ENCODE measurements around the gene MCF2L.
A peak's percentile ranks its signal among the peaks of the same experiment; 100 is the strongest.
"Not testable (repeated sequence)": the region's sequence is repeated elsewhere in the genome, so short reads cannot be mapped to it uniquely, and the experiment has no call there.

The MCF2L gene

DNA sequence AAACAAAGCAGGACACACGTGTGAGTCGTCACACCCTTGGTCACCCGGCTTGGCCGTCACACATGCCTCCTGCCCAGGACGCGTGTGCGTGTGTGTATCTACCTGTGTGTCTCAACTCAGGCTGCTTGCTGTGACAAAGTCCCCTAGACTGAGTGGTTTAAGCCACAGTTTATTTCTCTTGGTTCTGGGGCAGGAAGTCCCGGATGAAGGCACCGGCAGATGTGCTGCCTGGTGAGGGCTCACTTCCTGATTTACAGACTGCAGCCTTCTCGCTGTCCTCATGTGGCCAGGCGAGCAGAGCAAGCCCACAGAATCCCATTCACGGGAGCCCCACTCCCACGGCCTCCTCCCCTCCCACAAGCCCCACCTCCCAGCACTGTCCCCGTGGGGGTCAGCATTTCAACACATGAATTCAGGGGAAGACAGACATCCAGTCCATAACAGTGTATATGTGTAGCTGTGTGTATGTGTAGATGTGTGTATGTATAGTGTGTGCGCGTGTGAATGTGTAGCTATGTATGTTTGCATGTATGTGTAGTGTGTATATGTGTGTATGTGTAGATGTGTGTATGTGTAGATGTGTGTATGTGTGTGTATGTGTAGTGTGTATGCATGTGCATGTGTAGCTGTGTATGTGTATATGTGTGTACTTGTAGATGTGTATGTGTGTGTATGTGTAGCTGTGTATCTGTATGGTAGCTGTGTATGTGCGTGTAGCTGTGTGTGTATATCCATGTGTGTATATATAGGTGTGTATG is 51.5 kb downstream of the MCF2L start:
- DNase-seq, result no peak

DNA sequence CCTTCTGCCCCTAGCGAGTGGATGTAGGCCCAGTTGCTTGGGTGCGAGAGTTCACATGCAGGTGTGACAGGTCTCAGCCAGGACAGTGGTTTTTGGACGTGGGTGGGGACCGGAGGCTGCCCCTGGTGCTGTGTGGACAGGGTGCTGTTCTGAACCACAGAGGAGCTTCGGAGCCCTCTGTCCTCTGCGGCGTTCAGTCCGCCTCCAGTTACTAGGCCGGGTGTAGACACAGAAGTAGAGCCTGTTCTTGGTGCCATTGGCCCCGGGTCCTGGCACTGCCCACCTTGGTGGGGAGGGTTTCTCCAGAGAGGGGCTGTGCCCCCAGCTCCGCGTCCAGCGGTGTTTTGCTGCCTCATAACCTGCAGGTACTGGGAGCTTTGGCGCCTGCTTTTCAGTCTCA is 52.4 kb downstream of the MCF2L start:
- DNase-seq, result no peak

DNA sequence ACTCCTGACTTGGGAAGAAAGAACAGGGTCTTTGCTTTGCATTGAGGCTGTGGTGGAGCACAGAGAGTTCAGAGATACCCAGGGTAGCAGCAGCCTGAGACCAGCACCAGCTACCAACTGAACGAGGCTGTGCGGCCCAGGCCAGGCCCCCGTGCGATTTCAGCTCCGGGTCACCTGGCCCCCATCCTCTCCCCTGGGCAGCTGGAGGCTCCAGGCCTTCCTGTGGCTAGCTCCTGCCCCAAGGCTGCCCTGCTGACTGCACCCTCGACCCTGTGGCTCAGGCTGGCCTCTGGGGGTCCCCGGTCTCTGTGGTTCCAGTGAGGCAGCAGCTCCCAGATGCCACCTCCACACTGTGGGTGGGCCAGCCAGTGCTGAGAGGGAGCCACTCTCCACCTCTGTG is 52.8 kb downstream of the MCF2L start:
- no peak for DNase-seq

DNA sequence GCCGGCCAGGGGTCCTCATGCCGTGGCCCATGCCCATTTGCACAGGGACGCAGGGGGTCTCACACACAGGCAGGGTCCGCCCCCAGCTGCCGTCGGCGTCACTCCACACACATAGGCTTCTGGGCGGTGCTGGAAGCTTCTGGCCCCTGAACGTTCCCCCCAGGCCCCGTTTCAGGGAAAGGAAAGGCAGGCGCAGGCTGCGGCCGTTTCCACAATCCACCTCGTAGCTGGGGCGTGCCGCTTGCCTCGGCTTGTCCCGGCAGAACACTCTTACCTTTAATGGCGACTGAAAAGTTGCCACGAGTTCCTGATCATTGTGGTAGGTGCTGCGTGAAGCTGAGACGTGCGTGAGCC is 53.4 kb downstream of the MCF2L start:
- no peak for DNase-seq

DNA sequence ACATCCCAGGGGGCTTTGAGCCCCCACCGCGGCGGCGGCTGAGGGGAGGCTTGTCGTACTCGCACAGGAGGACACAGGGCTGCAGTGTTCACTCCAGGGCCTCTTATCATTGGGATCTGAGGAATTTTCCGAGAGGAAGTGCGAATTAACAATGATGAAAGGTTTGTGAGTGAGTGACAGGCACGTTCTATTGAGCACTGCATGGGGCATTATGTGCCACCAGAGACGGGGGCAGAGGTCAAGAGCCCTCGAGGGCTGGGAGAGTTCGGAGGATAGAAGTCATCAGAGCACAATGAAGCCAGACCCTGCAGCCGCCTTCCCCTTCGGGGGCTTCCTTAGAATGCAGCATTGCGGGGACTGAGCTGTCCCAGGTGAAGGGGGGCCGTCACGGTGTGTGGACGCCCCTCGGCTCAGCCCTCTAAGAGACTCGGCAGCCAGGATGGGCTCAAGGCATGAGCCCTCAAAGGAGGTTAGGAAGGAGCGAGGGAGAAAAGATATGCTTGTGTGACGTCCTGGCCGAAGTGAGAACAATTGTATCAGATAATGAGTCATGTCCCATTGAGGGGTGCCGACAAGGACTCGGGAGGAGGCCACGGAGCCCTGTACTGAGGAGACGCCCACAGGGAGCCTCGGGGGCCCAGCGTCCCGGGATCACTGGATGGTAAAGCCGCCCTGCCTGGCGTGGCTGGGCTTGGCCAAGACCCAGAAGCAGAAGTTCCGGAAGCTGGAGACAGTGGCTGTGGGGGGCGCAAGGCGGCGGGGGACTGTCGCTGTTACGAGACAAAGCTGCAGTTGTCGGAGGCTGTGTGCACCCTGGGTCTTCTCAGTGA is 53.9 kb downstream of the MCF2L start:
- DNase-seq, result no peak

DNA sequence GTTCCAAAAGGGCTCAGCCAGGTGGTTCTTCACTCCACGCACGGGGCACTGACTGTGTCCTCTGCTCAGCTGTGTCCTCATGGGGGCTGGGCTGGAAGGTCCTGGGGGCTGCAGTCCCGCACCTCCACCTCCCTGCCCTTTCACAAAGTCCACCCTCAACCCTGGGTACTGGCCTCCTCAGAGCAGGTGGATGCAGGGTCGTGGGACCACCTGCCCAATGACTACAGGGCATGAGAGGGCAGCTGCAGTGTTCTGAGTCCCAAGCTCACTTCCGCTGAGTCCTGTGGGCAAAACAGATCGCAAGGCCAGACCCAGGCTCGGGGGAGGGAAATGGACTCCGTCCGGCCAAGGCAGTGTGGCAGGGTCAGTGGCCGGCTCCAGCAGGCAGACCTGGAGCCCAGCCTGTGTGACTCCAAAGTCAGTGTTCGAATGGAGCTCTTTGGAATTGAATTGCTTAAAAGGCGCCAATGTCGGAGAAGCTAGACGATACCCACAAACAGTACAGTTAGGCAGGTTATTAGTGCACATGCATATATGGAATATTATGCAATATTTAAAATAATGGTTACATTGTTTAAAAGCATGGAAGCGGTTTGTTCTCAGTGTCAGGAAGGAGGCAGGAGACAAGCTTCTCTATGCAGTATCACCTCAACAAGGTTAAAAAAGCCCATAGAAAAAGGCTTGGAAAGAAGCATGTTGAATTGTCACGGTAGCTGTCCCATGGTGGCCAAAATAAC is 54.8 kb downstream of the MCF2L start:
- no peak for DNase-seq

DNA sequence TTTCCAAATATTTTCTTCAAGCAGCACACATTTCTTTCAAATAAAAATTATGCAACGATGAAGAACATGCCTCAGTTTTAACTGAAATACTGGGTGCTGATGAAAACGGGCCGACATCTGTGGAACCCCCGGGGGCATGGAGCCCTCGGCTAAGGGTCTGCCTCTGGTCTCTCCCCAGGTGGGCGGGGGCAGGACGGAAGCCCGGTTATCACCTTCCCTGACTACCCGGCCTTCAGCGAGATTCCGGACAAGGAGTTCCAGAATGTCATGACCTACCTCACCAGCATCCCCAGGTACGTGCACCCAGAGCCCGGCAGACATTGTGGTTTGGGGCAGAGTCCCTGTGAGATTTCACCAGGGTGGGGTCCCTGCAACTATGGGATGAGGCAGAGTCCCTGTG is 55.5 kb downstream of the MCF2L start:
- no peak for DNase-seq

DNA sequence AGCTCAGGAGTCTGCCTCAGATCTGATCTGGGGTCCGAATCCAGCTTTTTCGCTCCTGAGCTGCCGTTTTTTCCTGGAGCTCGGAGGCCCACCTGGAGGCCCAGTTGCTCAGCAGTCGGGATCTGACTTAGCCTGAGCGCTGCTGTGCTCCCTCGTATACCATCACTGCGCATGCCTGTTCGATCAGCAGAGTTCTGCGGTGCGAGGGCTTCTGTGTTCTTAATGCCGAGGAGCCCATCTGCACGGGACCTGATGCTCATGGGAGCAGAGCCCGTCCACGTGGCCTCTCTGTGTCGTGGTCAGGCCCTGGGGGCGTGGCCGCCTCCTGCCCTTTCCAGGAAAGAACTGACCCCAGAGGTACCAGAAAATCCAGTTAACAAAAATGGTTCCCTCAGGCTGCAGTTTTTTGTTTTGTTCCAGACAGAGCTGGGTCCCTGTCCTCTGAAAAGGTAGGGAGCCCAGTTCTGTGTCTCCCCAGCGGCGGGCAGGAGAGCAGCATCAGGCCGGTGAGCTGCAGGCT is 57.4 kb downstream of the MCF2L start:
- DNase-seq, result no peak

DNA sequence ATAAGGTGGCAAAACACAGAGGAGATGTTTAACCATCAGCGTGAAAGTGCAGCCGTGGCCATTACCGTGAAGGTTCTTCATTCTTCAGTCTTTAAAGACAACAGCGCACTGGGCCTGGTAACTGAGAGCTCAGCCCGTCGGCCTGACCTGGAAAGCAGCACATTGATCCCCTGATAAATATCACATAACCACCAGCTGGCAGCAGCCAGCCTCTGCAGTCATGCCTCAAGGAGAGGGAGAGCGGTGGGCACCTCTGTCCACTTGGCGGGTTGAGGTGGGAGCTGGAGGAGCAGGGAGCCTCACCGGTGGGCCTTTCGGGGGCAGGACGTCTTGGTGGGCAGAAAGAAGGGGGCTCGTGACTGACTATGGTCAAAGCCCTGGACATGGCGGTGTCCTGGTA is 58.1 kb downstream of the MCF2L start:
- DNase-seq, result no peak

DNA sequence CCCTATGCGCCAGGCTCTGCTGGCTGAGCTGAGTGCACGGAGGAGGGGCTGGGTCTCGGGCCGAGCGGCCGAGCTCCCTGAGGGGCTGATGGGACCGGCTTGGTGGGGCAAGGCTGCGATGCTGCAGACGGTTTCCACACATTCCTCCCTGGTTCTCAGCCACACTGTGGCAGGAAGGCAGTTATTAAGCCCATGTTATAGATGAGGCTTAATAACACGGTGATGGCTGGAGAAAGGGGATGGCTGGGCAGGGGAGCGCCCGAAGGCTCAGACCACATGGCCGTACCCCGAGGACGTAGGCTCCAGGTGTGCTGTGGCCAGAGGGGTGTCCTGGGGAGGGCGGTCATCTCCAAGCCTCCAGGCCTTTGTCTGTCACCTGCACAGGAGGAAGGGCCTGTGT is 58.6 kb downstream of the MCF2L start:
- DNase-seq, result no peak

DNA sequence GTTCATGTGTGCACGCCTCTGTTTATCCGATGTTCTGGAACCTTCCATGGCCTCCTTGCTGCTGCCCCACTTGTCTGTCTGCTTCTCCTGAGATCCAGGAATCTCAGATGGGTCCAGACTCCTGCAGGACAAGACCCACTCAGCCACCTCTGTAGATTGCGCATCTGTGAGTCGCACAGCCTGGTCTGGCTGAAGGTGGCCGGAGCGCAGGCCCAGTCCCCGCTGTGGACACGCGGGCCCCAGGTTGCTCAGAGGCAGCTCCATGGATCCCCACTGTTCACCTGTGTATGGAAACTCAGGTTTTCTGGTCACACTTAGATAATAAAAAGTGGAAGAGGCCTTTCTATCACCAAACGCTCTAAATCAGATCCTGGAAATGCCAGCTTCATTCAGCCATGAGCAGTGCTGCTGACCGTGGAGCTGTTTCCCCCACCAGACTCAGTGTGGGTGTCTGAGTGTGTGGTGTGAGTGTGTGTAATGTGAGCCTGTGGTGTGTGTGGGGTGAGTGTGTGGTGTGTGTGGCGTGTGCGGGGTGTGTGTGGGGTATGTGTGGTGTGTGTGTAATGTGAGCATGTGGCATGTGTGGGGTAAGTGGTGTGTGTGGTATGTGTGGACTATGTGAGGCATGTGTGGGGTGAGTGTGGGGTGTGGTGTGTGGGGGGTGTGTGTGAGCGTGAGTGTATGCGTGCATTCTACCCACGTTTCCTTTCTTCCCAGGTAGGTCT is 59.5 kb downstream of the MCF2L start:
- DNase-seq, result no peak

DNA sequence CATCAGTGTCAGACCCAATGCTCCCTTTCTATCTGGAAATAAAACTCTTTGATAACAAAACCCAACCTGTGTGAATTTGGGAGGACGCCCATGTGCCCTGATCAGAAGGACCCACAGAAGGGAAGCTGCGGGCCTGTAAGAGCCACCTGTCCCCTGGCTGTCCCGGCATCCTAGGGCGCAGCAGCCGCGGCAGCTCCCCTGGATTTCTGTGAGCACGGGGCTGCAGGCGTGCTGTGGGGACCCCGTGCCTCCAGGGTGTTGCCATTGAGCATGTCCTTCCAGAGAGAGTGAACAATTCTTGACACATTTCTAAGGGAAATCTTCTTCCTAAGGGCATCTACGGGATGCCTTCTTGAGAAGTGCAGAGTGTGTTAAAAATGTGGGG is 60.0 kb downstream of the MCF2L start:
- no peak for DNase-seq

DNA sequence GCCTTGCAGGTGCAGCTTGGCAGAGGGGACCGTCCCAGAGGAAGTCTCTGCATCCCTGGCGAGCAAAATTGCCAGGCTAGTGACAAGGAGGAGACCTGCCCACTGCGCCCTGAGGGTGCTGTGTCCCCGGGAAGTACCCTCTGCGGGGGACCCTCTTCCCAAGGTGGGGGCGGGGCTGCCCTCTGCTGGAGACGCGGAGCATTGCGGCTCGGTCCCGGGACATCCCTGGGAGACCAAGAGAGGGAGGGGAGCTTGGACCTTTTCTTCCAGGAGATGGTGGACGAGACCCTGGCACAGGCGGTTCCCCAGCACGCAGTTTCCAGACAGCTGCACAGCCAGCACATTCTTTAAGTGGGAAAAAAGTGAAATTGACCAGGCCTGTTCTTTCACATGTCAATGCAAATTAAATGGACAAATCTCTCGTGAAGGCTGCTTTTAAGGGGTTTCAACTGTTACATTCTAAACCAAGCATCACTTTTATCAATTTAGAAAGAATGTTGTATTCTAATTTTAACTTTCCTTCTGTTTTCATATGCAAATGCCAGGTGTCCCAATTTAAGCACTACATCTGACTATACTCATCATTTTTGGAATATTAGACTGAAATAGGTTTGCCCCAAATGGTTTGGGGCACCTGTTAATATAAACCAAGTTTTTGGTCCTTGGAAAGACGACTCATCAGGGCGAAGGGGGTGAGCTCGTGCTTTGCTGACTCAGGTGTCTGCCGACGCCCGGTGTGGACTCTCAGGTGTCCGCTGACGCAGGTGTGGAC is 60.7 kb downstream of the MCF2L start:
- peak; percentile 58 for DNase-seq

DNA sequence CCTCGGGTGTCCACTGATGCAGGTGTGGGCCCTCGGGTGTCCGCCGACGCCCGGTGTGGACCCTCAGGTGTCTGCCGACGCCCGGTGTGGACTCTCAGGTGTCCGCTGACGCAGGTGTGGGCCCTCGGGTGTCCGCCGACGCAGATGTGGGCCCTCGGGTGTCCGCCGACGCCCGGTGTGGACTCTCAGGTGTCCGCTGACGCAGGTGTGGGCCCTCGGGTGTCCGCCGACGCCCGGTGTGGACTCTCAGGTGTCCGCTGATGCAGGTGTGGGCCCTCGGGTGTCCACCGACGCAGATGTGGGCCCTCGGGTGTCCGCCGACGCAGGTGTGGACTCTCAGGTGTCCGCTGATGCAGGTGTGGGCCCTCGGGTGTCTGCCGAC is 61.2 kb downstream of the MCF2L start:
- DNase-seq, result not testable (repeated sequence)

DNA sequence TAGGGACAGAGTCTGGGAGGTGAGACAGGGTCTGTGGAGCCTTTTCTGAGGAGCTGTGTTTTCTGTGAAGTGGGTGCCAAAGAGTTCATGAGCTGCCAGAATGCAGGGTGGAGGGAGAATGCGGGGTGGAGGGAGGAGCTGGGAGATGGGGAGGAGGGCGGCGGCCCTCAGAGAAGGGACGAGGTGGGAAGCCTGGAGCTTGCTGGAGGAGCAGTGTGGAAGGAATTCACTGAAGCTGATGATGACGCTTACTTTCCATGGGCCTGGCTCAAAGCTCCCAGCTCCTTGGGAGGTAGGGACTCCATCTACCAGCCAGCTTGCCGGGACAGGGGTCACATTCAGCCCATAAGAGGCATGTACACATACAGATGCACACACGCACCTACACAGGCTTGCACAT is 62.5 kb downstream of the MCF2L start:
- DNase-seq, result no peak

DNA sequence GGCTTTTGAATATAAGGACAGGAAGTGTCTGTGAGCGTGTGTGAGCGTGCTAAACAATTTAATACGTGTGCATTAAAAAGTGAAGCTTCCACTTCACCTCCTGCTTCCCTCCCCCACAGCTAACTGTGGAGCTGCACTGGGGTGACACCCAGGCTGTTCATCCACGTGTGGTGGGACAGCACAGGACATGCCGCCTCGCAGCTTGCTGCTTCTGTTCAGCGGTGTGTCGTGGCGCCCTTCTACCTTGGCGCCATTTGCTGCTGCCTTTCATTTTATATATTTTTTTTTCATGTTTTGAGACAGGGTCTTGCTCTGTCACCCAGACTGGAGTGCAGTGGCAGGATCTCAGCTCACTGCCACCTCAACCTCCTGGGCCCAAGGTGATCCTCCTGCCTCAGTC is 63.3 kb downstream of the MCF2L start:
- no peak for DNase-seq

DNA sequence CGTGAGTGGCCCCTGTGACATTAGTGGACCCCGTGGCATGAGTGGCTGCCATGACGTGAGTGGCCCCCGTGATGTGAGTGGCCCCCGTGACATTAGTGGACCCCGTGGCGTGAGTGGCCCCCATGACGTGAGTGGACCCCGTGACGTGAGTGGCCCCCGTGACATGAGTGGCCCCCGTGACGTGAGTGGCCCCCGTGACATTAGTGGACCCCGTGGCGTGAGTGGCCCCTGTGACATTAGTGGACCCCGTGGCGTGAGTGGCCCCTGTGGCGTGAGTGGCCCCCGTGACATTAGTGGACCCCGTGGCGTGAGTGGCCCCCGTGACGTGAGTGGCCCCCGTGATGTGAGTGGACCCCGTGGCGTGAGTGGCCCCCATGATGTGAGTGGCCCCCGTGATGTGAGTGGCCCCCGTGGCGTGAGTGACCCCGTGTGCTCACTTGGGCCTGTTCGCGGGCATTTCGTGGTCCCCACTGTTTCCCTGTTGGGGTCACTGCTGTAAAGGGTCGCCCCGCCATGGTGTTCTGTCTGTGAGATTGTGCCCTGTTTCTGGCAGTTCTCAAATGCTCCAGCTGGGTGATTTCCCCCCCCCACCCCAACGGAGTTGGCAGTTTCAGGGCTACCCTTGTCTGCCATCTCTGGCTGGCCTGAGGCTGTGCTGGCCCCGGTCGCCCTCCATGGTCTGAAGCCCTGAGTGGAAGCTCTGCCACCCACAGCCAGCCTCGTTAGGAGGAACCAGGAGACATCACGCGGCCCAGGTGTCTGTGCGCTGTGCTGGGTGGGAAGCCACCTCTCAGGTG is 64.2 kb downstream of the MCF2L start:
- no peak for DNase-seq

DNA sequence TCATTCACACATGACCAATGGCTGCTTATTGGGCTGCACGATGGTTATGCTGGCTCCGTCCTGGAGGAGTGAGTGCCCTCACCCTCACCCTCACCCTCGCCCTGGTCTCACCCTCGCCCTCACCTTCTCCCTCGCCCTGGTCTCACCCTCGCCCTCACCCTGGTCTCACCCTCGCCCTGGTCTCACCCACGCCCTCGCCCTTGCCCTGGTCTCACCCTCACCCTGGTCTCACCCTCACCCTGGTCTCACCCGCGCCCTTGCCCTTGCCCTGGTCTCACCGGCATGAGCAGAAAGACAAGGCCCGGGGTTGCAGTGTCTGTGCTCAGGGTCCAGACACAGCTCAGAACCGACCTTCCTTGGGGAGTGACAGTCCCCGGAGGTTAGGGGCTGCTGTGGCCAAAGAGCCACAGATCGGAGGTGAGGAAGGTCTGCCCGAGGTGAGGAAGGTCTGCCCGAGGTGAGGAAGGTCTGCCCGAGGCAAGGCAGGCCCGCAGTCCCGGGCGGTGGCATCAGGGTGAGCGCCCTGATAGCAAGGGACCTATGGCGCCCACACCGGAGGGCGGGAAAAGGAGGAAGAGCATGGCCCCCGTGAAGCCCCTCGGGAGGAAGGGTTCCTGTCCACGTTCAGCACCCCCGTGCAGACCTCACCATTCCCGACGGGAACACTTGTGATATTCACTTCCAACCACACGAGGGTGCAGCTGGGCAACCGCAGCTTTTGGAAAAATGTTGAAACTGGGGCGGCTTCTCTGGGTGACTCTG is 65.6 kb downstream of the MCF2L start:
- no peak for DNase-seq

DNA sequence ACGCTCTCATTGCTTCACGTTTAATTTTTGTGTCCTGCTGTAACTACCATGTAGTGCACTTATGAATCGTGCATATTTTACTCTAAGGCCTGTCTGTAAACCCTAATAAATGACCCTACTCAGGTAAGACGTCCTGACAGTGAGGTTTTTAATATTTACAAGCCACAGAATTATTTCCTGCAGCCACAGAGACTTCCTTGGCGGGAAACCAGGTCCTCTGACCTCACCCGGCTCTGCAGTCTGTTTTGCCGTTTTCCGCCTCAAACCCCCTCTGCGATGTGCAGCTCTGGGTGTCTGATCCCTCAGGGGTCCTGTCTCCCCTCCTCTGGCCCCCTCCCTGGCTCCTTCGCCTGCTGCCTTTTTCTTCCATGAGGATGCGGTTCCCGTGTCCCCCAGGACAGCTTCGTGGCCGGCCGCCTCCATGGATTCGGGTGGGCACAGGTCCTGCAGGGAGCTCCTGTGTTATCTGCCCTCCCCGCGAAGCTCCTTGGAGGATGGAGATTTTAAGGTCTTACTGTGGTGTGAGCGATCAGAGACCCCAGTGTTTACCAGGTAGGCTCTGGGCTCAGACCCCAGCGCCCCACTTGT is 66.3 kb downstream of the MCF2L start:
- no peak for DNase-seq

DNA sequence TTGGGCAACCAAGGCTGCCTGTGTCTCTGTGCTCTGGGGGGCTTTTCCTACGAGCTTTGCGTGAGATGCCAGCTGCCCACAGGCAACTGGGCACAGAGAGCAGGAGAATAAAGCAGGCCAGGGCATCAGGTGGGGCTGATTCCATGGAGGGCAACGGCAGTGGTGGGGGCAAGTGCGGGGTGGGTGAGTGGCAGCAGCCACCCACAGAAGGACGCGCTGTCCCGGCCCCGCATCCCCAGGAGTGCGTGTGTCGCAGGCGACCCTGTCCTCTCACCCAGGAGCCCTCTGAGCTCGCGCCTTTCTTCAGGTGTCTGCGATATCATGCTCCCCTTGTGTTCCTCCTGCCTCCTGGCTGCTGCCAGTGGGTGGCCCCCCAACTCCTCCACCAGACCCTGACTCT is 67.4 kb downstream of the MCF2L start:
- no peak for DNase-seq
